GM23338 (cell line): ENCODE results near the gene TNIP2. TPM values are rescaled to one million over a fixed set of nuclear protein-coding genes. Genes with fewer than 3 reads are reported as not detected.
A peak's percentile ranks its signal among the peaks of the same experiment; 100 is the strongest.

Experiments
- ATAC-seq: fragments of 200-7000 bp; cut with Tn5 transposase; 3 replicates; pipeline ENCODE4 v1.9.1; 2020
- DNase-seq: peaks from one replicate; pipeline ENCODE4 v3.0.0-alpha.2; 2015; ENCODE audit warnings: low spot score
- H2AFZ ChIP-seq: fragments of 200-600 bp; sonication (generic); 2 replicates; pipeline ENCODE4 v1.8.0; 2016; ENCODE audit warnings: antibody characterized with exemption, mild to moderate bottlenecking, moderate library complexity
- H3F3A ChIP-seq: fragments of 200-600 bp; sonication (generic); replicated peaks from 2 replicates; pipeline ENCODE4 v1.8.0; 2017; ENCODE audit warnings: antibody characterized with exemption, mixed run types, low read depth
- H3K27ac ChIP-seq: fragments of 200-600 bp; sonication (generic); 2 replicates; pipeline ENCODE4 v1.6.1; 2016; ENCODE audit warnings: low read depth
- H3K27me3 ChIP-seq: fragments of 200-600 bp; sonication (generic); 2 replicates; pipeline ENCODE4 v1.8.0; 2016; ENCODE audit warnings: mild to moderate bottlenecking, mixed run types, moderate library complexity; ENCODE audit not compliant: insufficient read depth
- H3K36me3 ChIP-seq: fragments of 200-600 bp; sonication (generic); 2 replicates; pipeline ENCODE4 v1.8.0; 2016; ENCODE audit warnings: mild to moderate bottlenecking; ENCODE audit not compliant: insufficient read depth
- H3K4me1 ChIP-seq: fragments of 200-600 bp; sonication (generic); 2 replicates; pipeline ENCODE4 v1.8.0; 2016; ENCODE audit warnings: mild to moderate bottlenecking, moderate library complexity; ENCODE audit not compliant: insufficient read depth
- H3K4me2 ChIP-seq: fragments of 200-600 bp; sonication (generic); 2 replicates; pipeline ENCODE4 v1.7.1; 2017; ENCODE audit warnings: mixed run types
- H3K4me3 ChIP-seq: fragments of 200-600 bp; sonication (generic); 2 replicates; pipeline ENCODE4 v1.6.1; 2016; ENCODE audit warnings: mixed run types
- H3K79me2 ChIP-seq: fragments of 200-600 bp; sonication (generic); replicated peaks from 2 replicates; pipeline ENCODE4 v1.8.0; 2017; ENCODE audit warnings: mild to moderate bottlenecking; ENCODE audit not compliant: insufficient read depth
- H3K9me2 ChIP-seq: fragments of 200-600 bp; sonication (generic); 2 replicates; pipeline ENCODE4 v1.8.0; 2017; ENCODE audit not compliant: insufficient read depth
- H4K20me1 ChIP-seq: fragments of 200-600 bp; sonication (generic); replicated peaks from 2 replicates; pipeline ENCODE4 v1.8.0; 2017; ENCODE audit warnings: mild to moderate bottlenecking; ENCODE audit not compliant: insufficient read depth
- H3K27ac Mint-ChIP-seq: 2 replicates; pipeline ENCODE4 v1.8.0; 2020; ENCODE audit warnings: inconsistent platforms, mild to moderate bottlenecking, moderate library complexity, mixed read lengths
- H3K27me3 Mint-ChIP-seq: 3 replicates; pipeline ENCODE4 v1.8.0; 2022; ENCODE audit warnings: low read depth, mild to moderate bottlenecking, moderate library complexity, mixed read lengths, inconsistent platforms; ENCODE audit not compliant: insufficient read depth, poor library complexity
- H3K36me3 Mint-ChIP-seq: 3 replicates; pipeline ENCODE4 v1.8.0; 2021; ENCODE audit warnings: low read depth, mild to moderate bottlenecking, inconsistent platforms, moderate library complexity, mixed read lengths
- H3K4me1 Mint-ChIP-seq: 3 replicates; pipeline ENCODE4 v1.8.0; 2020; ENCODE audit warnings: mild to moderate bottlenecking, inconsistent platforms, mixed read lengths
- H3K4me3 Mint-ChIP-seq: 3 replicates; pipeline ENCODE4 v1.8.0; 2021; ENCODE audit warnings: moderate library complexity, mild to moderate bottlenecking, inconsistent platforms, mixed read lengths
- H3K9me3 Mint-ChIP-seq: 3 replicates; pipeline ENCODE4 v1.8.0; 2020; ENCODE audit warnings: moderate library complexity, mild to moderate bottlenecking, inconsistent platforms, mixed read lengths
- CREB1 ChIP-seq: fragments of 250-450 bp; sonication (Bioruptor Pico); IDR thresholded peaks from 2 replicates; pipeline ENCODE4 v1.5.0; 2020; ENCODE audit warnings: low read depth, mild to moderate bottlenecking, moderate library complexity
- CTCF ChIP-seq, 2 experiments: fragments of 200-600 bp in 1 of 2; sonication (generic) in 1 of 2; conservative IDR thresholded peaks; 2 replicates each; pipeline versions ENCODE4 v1.5.1 to v1.6.1; 2016 to 2017; ENCODE audit warnings: antibody characterized with exemption in 2 of 2, low read depth in 2 of 2, mild to moderate bottlenecking in 2 of 2, moderate library complexity in 1 of 2
- ETS1 ChIP-seq: IDR thresholded peaks from 2 replicates; pipeline ENCODE4 v1.6.1; 2016; ENCODE audit warnings: antibody characterized with exemption
- EZH2 ChIP-seq: fragments of 200-600 bp; sonication (generic); IDR thresholded peaks from one replicate; pipeline ENCODE4 v1.8.0; 2017; ENCODE audit warnings: antibody characterized with exemption, mild to moderate bottlenecking, low read depth; ENCODE audit not compliant: unreplicated experiment
- EZH2phosphoT487 ChIP-seq: fragments of 200-600 bp; sonication (generic); IDR thresholded peaks from one replicate; pipeline ENCODE4 v1.8.1; 2018; ENCODE audit warnings: antibody characterized with exemption; ENCODE audit not compliant: unreplicated experiment
- JUNB ChIP-seq: IDR thresholded peaks from one replicate; pipeline ENCODE4 v1.6.1; 2016; ENCODE audit warnings: antibody characterized with exemption; ENCODE audit not compliant: unreplicated experiment
- NANOG ChIP-seq: IDR thresholded peaks from 2 replicates; pipeline ENCODE4 v1.6.1; 2016; ENCODE audit warnings: antibody characterized with exemption, borderline replicate concordance
- POLR2AphosphoS5 ChIP-seq: IDR thresholded peaks from 2 replicates; pipeline ENCODE4 v1.6.1; 2016; ENCODE audit warnings: antibody characterized with exemption, low read depth
- REST ChIP-seq: IDR thresholded peaks from one replicate; pipeline ENCODE4 v1.6.1; 2018; ENCODE audit warnings: antibody characterized with exemption; ENCODE audit not compliant: unreplicated experiment
- STAT1 ChIP-seq: IDR thresholded peaks from one replicate; pipeline ENCODE4 v1.6.1; 2016; ENCODE audit warnings: antibody characterized with exemption; ENCODE audit not compliant: unreplicated experiment
- ZNF114 ChIP-seq: fragments of 250-450 bp; sonication (Bioruptor Pico); IDR thresholded peaks from 2 replicates; pipeline ENCODE4 v1.5.0; 2020; ENCODE audit warnings: mild to moderate bottlenecking, moderate library complexity
- ZNF331 ChIP-seq: fragments of 250-450 bp; sonication (Bioruptor Pico); IDR thresholded peaks from 2 replicates; pipeline ENCODE4 v1.5.0; 2020; ENCODE audit warnings: low read depth, mild to moderate bottlenecking, moderate library complexity
- ZNF462 ChIP-seq: fragments of 250-450 bp; sonication (Bioruptor Pico); IDR thresholded peaks from 2 replicates; pipeline ENCODE4 v1.5.0; 2020; ENCODE audit warnings: mild to moderate bottlenecking, moderate library complexity
- polyA plus RNA-seq: library from polyadenylated mRNA; unstranded; fragments of >200 nt; fragmentation: Nextera tagmentation; extraction: Ambion mirVana; gene quantifications from 2 replicates; pipeline ENCODE4 v1.2.1, GENCODE V29; 2016
- total RNA-seq: library from RNA; depleted of rRNA; stranded (reverse); fragments of >200 nt; shearing (Covaris generic); gene quantifications from 2 replicates; pipeline ENCODE4 v1.2.3, GENCODE V29; 2014

The TNIP2 gene
- total and polyA plus RNA-seq, 2 experiments from 2014 or later: 34.8 to 61.4 TPM

- DNase-seq (no peak), ATAC-seq (no peak)
- TF ChIP-seq POLR2AphosphoS5: no peak
- TF ChIP-seq NANOG: no peak
- no peak for TF ChIP-seq EZH2
- no peak for TF ChIP-seq CTCF (conservative IDR thresholded peaks at IDR 0.05; ENCODE audit: low read depth in 2 of 2)
- no peak for TF ChIP-seq ETS1
- no peak for TF ChIP-seq ZNF114 (CRISPR knock-in tag)
- TF ChIP-seq EZH2phosphoT487: no peak
- no peak for TF ChIP-seq ZNF462 (CRISPR knock-in tag)
- no peak for TF ChIP-seq JUNB
- TF ChIP-seq CREB1 (CRISPR knock-in tag): no peak
- no peak for TF ChIP-seq ZNF331
- no peak for TF ChIP-seq STAT1
- TF ChIP-seq REST: no peak
- Mint-ChIP-seq H3K27ac (no peak overlapping the region), H3K4me1 (peaks cover 14% of the 10 kb centered on the region), H3K9me3 (no peaks in the 10 kb centered on the region), H3K4me3 (peak overlapping the region; percentile 20; the same call in 1 of the 3 replicates), H3K36me3 (peaks cover 4% of the 10 kb centered on the region; the same call in 2 of the 3 replicates), H3K27me3 (peaks cover 15% of the 10 kb centered on the region)
- no peak overlapping the region for H2AFZ ChIP-seq
- no peaks in the 10 kb centered on the region for H3K36me3 ChIP-seq
- no peak overlapping the region for H3K27ac ChIP-seq
- H3K4me1 ChIP-seq: peaks cover 6% of the 10 kb centered on the region; the same call in 1 of the 2 replicates
- H3K9me2 ChIP-seq: no peaks in the 10 kb centered on the region
- 0 out of 2 replicates have a peak, but pooled peaks cover 7% of the 10 kb centered on the region for H3F3A ChIP-seq
- H3K4me3 ChIP-seq: no peak overlapping the region
- H3K27me3 ChIP-seq: no peaks in the 10 kb centered on the region
- no peaks in the 10 kb centered on the region; the same call in 1 of the 2 replicates for H4K20me1 ChIP-seq
- H3K4me2 ChIP-seq: no peak overlapping the region
- H3K79me2 ChIP-seq: peaks cover 25% of the 10 kb centered on the region
Observed at GRCh38 chr4:2757426-2757825, 1.3 kb upstream of the TNIP2 start.
